ENCODE results near the gene TBRG4.

- TF ChIP-seq REST (IDR thresholded peaks at IDR 0.05; ENCODE audit: low read depth) (no peak), MAX (IDR thresholded peaks at IDR 0.05) (no peak), TCF12 (IDR thresholded peaks at IDR 0.05; ENCODE audit: low read depth) (no peak), RAD21 (IDR thresholded peaks at IDR 0.05; ENCODE audit: low read depth) (no peak), TAF1 (IDR thresholded peaks at IDR 0.05; ENCODE audit: low read depth) (no peak), NFIC (IDR thresholded peaks at IDR 0.05) (no peak), YY1 (IDR thresholded peaks at IDR 0.05; ENCODE audit: low read depth) (no peak), USF1 (IDR thresholded peaks at IDR 0.05) (no peak), EP300 (IDR thresholded peaks at IDR 0.05; ENCODE audit: borderline replicate concordance) (no peak), CEBPB (IDR thresholded peaks at IDR 0.05) (no peak), EGR1 (IDR thresholded peaks at IDR 0.05) (no peak), ZBTB7A (IDR thresholded peaks at IDR 0.05; ENCODE audit: low read depth) (no peak)
These were observed 20.4 kb upstream of the TBRG4 start for GRCh38 chr7:45131891-45132290.
